H54 (cell line): Measurements from ENCODE around the gene SAMD4B.
"Not testable (repeated sequence)": the region's sequence is repeated elsewhere in the genome, so short reads cannot be mapped to it uniquely, and the experiment has no call there.

Experiments used
- DNase-seq: peaks from one replicate; pipeline ENCODE4 v3.0.0; 2011; ENCODE audit warnings: low spot score, mixed read lengths; ENCODE audit not compliant: insufficient read length
- FAIRE-seq: peaks from 3 replicates; lab custom pipeline; 2011; peaks lifted over from hg19 to GRCh38; lab: Jason Lieb, UNC
- POLR2A ChIP-seq: IDR thresholded peaks from 2 replicates; pipeline ENCODE4 v1.6.1; 2011; ENCODE audit warnings: low read depth, mild to moderate bottlenecking, low read length

SAMD4B gene

DNA sequence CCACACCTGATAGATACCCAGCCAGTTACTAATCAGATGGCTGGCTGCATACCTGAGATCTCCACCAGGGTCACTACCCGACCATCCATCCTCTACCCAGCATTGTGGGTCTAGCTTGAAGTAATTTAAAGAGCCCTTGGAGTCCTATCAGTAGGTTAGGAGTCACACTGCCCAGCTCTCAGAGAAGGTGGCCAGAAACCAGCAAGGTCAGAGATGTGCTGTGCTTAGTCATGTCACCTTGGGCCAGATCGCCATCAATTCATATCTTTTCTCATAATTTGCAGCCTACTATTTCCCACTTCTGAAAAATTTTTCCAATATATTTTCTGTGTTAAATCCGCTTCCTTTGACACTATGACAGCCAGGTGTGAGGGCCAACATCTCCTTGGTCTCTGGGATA, 13.9 kb downstream of the SAMD4B start:
- no peak for TF ChIP-seq POLR2A
- DNase-seq (no peak), FAIRE-seq (no peak)

DNA sequence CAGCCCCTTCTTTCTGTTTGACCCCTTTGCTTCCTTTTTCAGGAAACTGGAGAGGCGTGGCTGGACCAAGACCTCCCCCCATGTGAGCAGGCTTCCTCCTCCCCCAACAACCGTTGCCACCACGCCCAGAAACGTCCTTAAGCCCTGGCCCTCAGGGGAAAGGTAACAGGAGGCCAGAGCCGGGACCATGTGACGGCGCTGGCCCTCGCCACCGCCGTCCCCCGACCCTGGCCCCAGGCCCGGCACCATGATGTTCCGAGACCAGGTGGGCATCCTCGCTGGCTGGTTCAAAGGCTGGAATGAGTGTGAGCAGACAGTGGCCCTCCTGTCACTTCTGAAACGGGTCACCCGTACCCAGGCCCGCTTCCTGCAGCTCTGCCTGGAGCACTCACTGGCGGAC, 14.4 kb downstream of the SAMD4B start:
- no peak for DNase-seq
- FAIRE-seq, result no peak
- TF ChIP-seq POLR2A, result no peak

DNA sequence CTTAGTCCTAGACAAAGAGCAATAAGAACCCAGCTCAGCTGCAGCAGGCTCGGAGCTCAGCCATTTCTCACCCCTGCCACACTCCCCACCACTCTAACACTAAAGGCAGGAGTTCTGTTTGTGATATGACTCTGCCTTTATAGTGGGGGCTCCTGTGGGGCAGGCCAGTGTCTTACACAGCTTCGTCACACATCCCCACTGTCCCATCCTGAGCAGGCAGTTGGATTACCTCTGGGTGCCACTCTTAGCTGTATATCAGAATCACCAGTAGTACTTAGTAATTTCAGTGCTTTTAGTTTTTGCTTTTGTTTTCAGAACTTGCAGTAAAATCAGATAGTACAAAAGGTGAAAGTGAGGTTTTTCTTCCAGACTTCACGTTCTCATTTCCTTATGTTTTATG, 16.8 kb downstream of the SAMD4B start:
- no peak for FAIRE-seq
- TF ChIP-seq POLR2A, result no peak
- DNase-seq, result no peak

DNA sequence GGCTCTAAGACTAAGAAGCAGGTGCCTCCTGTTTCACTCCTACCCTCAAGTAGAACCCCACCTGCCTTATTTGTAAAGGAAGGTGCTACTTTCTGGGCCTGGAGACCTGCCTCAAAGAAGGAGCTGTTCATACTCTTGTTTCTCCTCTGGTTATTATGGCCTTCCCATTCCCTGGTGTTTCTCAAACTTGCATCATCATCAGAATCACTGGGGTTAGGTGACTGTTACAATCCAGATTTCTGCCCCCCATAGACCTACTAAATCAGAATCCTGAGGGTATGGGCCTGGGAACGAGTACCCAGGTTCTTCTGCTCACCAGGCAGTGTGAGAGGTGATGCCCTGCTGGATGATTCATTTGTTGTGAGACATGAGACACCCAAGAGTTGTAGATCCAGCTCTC, 18.4 kb downstream of the SAMD4B start:
- DNase-seq (no peak), FAIRE-seq (no peak)
- TF ChIP-seq POLR2A, result no peak

DNA sequence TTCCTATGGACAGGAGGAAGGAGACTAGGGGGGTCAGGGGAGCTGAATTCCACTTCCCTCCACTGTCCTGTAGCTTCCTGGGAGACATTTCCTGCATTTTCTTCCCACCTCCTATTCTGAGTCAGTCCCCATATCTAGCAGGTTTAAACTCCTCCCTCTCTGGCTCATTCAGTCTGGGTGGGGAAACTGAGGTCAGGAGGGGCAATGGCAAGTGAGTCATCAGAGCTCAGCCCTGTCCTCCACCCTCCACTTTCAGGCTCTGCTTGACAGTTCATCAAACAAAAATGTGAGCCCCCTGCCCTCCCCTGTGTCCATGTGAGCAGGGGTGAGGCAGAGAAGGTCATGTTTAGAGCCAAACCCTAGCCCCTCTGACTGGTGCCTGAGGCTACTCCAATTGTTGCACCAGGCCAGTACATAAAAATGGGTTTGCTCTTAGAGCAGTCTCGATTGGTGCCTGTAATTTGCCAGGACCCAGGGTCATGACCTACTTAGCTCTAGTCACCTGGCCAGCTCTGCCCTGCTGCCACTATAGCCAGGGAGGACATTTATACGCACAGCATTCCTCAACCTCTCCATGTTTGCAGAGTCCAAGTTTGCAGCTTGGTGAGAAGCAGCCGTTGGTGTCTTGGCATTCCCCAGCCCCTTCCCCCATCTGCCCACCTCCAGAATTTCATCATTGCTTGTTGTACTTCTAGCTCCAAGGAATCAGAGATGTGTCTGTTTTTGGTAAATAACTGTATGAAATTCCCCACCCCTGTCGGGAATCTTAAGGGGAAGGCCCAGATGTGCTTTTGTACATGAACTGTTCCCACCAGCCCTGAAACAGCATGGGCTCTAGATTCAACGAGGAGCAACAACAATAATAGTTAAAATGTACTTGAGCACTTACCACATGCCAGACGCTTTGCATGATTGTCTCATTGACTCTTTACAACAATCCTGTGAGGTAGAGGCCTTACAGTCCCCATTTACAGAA, 20.7 kb downstream of the SAMD4B start:
- no peak for FAIRE-seq
- DNase-seq, result no peak
- TF ChIP-seq POLR2A, result no peak

DNA sequence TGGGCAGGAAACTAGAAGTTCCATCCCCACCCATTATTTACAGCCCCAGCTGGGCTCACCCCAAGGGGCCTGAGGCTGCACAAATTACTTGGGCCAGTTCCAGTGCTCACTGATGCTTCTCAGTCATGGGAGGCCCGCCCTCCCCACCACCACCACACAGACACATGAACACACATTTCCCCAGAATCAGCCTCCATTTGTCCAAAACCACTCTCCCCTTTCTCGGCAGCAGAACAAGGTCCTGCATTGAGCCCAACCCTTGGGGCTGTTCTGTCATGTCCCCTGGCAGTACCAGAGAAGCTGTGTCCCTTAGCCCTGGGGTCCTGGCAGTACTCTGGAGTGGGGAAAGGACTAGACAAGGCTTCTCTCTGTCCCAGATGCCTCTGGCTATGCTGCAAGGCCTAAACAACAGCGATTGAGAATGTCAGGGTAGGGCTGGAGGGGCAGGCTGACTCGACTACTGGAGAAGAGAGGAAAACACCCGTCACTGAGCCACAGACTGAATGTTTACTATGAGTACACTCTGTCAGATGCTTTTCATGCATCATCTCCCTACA, 21.8 kb downstream of the SAMD4B start:
- DNase-seq, result no peak
- no peak for TF ChIP-seq POLR2A
- FAIRE-seq, result no peak

DNA sequence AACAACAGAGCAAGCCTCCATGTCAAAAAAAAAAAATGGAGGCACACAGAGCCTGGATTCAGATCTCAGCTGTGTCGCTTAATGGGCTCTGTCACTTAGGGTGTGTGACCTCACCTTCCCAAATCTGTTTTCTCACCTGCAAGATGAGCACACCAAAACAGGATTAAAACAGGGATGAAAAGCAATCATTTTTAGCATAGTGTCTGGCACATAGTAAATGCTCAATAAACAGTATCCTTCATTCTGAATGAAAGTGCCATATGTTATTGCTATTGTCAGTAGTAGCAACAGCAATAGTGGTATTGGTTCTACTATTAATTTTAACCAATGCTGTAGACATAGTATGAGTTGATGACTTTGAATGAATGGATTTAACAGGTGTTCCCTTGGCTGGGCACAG, 23.3 kb downstream of the SAMD4B start:
- no peak for TF ChIP-seq POLR2A
- DNase-seq, result no peak
- no peak for FAIRE-seq

DNA sequence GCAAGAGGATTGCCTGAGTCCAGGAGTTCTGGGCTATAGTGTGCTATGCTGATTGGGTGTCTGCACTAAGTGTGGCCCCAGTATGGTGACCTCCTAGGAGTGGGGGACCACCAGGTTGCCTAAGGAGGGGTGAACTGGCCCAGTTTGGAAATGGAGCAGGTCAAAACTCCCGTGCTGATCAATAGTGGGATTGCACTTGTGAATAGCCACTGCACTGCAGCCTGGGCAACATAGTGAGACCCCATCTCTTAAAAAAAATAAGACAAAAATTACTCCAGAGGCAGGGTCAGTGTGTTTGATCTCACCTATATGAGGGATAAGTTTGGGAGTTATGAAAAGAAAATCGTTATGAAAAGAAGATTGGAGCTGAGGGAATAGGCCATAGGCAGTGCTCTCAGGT, 27.0 kb downstream of the SAMD4B start:
- no peak for TF ChIP-seq POLR2A
- FAIRE-seq, result no peak

DNA sequence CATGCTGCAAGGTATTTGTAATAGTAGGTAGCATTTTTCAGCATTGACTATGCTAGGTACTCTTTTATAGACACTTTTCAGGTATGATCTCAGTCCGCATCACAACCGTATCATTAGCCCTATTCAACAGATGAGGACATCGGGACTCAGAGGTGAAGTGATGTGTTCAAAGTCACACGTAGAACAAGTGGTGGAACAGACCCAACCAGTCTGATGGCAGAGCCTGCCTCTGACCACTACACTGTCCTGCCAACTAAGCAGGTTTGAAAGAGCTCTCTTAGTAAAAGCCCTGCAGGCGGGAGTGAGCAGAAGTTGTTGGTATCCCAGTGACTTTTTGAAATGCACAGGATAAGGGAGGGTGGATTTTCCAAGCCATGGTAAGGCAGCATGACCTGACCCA, 28.5 kb downstream of the SAMD4B start:
- no peak for TF ChIP-seq POLR2A
- FAIRE-seq (no peak), DNase-seq (no peak)

More for the DNA sequence above, 27.0 kb downstream of the SAMD4B start:
- no peak for DNase-seq

DNA sequence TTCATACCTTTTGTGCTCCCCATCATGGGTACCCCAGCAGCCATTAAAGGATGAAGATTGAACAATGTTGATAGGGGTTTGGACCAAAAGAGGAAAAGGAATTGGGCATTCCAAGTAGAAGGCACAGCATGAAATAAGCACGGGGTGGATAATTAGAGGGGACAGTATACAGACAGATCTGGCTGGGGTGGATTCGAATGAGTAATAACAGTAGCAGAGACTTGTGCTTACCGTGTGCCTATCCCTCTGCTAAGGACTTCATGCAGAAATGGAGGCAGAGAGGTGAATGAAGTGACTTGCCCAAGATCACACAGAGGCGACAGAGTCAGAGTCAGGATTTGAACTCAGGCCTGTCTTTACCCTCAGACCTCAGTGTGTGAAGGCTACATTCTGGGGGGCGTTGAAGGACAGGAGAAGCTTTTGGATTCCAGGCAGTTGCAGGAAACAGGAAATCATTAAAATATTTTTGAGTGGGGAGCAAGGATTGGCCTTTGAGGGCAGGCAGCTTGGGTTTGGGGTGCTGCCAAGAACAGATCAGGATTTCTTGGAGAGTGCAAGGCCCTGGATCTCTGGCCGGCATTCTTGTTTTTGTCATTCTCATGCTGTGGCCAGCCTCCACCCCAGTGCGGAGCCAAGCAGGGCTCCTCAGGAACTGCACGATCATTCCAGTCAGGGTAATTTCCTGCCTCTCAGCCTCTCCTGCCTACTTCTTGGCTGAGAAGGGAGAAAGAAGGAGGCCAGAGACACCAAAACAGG, 30.0 kb downstream of the SAMD4B start:
- no peak for FAIRE-seq
- no peak for TF ChIP-seq POLR2A
- DNase-seq, result peak; percentile 88

DNA sequence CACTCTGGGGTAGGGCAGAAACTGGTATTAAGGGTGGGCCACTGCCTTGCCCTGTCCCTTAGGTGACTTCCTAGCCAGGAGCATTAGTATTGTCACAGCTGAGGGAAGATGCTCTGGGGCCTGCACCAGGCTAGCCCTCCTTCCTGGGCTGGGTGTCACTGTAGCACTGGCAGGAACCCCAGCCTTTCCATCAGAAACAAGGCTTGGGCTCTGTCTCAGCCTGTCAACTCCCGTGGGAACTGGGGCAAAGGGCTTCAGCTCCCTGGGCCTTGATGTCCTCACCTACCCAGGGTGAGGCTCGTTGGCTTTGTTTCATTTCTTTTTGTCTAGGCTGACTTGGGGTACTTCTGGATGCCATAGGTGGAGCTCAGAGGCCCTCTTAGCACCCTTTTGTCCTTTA, 30.7 kb downstream of the SAMD4B start:
- TF ChIP-seq POLR2A, result no peak
- no peak for FAIRE-seq

DNA sequence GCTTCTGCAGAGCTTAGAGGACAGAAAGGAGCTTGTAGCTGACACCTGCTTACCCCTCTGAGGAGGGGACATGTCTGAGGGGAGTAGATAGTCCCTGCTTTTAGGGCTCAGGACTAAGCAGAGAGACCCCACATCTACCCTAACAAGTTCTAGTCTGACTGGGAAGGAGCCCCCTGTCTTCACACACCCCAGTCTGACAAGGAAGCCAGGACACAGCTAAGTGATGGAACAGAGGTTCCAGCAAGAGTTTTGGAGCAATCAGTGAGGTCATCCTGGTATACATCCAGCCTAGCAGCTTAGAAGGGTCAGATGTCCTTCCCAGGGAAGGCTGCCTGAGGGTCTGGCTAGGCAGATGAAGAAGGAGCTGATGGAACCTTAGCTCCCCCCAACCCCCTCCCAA, 33.7 kb downstream of the SAMD4B start:
- FAIRE-seq (no peak), DNase-seq (no peak)
- no peak for TF ChIP-seq POLR2A

More for the DNA sequence above, 30.7 kb downstream of the SAMD4B start:
- no peak for DNase-seq

DNA sequence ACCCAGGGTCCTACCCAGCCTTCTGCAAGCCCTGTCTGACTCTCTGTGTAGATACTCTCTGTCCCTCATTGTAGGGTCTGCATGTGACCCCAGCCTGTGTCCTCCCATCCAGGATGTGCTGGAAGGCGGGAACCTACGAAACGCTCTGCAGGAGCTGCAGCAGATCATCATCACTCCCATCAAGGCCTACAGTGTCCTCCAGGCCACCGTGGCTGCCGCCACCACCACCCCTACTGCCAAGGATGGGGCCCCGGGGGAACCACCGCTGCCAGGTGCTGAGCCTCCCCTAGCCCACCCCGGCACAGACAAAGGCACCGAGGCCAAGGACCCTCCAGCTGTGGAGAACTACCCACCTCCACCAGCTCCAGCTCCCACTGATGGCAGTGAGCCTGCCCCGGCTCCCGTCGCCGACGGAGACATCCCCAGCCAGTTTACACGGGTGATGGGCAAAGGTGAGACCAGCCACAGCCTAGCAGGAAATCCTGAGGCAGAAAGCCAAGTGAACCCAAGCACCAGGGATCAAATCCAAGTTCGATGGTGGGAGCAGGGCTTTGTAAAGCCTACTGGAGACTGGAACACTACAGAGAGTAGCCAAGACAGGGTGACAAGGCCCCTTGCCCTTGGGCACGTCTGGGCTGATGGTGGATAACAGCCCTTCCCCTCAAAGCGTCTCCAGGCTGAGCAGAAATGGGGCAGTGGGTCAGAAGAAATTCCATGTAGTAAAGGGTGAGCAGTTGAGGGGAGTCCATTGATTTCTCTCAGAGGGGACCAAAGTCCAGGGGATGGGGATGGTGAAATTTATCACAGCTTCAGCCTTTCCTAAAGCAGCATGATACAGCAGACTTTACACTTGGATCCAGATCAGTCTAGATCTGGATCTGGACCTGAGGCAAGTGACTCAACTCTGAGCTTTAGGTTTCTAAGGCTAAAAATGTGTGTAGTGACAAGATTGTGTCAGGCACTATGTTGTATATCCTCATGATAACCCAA, 35.4 kb downstream of the SAMD4B start:
- no peak for TF ChIP-seq POLR2A
- DNase-seq (no peak), FAIRE-seq (no peak)

DNA sequence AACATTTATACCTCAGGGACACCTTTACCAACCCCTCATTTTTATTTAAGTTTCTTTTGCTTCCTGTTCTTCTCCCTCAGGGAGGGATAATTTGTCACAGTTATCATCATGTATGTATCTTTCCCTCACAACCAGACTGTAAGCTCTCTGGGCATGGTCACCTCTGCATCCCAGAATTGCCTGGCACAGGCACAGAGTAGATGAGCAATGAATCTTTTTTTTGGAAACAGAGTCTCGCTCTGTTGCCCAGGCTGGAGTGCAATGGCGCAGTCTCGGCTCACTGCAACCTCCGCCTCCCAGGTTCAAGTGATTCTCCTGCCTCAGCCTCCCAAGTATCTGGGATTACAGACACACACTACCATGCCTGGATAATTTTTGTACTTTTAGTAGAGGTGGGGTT, 37.1 kb downstream of the SAMD4B start:
- not testable (repeated sequence) for FAIRE-seq, DNase-seq
